GM12874 (cell line): ENCODE measurements around the gene GPATCH2L.

Experiments used
- TF ChIP-seq, protein P1 (sequence below): IDR thresholded peaks from 2 replicates; pipeline ENCODE4 v1.5.1; 2011; ENCODE audit warnings: low read depth, mild to moderate bottlenecking, control low read depth, low read length, moderate library complexity; ENCODE audit not compliant: insufficient read depth

The GPATCH2L gene

DNA sequence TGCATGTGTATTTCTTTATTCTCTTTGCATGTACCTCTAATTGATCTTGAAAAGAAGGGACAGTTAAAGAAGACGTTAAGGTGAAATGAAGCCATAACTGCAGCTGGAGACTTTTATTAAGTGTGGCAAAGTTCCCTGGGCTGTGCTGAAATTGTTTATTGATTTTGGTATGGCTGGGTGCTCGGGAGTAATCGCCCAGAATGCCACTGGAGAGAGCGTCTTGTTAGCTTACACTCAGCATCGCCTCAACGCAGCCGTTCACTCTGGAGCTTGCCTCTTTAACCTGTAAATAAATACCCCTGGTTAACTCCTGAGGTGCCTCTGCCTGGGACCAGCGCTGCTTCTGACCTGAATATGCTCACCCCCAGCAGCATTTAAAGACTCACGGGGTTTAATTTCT is 98.6 kb downstream of the GPATCH2L start:
- TF ChIP-seq, protein P1, sequence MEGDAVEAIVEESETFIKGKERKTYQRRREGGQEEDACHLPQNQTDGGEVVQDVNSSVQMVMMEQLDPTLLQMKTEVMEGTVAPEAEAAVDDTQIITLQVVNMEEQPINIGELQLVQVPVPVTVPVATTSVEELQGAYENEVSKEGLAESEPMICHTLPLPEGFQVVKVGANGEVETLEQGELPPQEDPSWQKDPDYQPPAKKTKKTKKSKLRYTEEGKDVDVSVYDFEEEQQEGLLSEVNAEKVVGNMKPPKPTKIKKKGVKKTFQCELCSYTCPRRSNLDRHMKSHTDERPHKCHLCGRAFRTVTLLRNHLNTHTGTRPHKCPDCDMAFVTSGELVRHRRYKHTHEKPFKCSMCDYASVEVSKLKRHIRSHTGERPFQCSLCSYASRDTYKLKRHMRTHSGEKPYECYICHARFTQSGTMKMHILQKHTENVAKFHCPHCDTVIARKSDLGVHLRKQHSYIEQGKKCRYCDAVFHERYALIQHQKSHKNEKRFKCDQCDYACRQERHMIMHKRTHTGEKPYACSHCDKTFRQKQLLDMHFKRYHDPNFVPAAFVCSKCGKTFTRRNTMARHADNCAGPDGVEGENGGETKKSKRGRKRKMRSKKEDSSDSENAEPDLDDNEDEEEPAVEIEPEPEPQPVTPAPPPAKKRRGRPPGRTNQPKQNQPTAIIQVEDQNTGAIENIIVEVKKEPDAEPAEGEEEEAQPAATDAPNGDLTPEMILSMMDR, result no peak

DNA sequence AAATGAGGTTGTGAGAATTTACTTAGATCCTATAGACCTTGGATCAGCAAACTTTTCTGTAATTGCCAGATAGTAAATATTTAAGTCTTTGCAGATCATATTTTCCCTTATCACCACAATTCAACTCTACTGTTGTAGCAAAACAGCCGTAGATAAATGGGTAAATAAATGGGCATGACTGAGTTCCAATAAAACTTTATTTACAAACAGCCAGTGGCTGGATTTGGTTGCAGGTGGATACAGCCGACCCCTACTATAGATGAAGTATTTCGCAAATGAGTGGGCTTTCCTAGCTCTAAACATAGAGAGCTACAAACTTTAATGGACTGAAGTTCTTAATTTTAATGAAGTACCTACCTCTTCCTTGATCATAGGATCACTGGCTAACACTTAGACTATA is 100.7 kb downstream of the GPATCH2L start:
- TF ChIP-seq, protein P1, result no peak

DNA sequence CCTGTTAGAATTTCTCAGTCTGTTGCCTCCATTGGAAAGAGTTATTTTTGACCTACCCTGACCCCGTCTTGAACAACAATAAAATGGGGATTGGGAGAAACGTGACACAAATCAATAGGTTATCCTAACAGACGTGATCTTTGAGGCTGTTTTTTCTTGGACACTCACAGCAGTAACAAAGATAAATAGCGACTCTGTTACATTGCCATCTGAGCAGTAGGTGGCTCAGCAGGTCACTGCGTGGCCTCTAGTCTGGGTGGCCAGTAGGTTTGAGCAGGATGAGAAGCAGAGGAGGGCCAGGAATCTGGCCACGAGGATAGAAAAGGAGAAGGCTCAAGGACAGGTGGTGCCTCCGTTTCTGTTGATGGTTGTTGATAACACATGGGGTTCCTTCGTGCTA is 101.4 kb downstream of the GPATCH2L start:
- TF ChIP-seq, protein P1, result no peak

DNA sequence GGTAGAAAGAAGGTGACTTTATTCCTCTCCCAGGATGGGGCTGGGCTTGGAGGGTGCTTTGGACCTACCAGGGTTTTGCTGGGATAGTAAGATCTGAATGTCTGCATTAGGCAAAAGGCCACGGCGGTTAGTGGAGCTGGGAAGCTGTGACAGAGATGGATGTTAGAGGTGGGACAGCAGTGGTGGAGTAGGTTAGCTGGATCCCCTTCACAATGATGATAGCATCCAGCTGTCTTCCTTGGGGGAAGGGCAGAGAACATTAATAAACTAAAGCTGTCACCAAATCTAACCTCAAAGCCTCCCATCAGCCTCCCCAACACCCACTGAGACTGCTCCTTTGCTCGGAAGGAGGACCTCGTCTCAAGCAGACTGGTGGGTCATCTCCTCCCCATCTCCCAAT is 104.8 kb downstream of the GPATCH2L start:
- TF ChIP-seq, protein P1, result no peak

DNA sequence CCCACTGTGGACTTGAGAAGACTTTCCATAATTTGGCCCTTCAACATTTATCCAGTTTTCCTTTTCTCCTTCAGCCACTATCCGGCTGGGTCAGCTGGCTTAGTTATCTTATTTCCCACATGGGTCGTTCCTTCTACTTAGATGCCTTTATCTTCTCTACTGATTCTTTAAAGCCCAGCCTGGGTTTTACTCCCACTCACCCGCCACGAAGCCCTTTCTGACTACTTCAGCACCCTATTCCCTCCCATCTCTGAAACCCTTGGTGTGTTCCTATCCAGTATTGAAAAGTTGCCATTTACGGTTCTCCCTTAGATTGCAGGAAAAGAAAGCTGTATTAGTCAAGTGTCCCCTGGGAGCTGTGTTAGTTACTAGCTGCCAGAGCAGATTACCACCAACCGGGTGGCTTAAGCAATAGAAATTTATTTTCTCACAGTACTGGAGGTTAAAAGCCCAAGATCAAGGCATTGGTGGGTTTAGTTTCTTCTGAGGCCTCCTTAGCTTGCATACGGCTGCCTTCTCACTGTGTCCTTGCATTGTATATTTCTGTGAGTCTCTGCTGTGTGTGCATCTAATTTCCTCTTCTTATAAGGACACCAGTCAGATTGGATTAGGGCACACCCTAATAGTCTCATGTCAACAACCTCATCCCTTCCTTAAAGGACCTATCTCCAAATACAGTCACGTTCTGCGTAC is 105.5 kb downstream of the GPATCH2L start:
- TF ChIP-seq, protein P1, result no peak

DNA sequence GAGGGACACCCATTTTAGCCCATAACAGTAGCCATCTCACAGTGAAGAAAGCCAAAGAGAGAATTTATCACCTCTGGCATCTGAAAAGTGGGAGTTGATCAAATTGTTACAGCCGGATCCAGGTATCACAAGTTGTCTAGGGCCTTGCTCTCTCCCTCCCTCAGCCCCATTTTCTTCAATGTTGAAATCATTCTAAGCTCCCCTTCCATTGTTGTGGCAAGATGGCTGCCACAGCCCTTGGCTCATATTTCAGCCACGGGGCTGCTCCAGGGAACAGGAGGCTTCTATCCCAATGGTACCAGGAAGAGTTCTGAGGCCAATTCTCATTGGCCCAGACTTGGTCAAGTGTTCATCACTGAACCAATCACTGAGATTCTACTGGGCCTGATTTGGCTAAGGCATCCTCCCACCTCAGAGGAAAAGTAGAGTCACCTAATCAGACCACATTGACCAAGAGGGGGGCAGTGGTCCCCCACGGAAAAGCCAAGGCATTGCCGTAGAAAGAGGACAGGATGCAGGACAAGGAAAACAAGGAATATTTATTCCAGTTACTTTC is 106.2 kb downstream of the GPATCH2L start:
- TF ChIP-seq, protein P1, result no peak

DNA sequence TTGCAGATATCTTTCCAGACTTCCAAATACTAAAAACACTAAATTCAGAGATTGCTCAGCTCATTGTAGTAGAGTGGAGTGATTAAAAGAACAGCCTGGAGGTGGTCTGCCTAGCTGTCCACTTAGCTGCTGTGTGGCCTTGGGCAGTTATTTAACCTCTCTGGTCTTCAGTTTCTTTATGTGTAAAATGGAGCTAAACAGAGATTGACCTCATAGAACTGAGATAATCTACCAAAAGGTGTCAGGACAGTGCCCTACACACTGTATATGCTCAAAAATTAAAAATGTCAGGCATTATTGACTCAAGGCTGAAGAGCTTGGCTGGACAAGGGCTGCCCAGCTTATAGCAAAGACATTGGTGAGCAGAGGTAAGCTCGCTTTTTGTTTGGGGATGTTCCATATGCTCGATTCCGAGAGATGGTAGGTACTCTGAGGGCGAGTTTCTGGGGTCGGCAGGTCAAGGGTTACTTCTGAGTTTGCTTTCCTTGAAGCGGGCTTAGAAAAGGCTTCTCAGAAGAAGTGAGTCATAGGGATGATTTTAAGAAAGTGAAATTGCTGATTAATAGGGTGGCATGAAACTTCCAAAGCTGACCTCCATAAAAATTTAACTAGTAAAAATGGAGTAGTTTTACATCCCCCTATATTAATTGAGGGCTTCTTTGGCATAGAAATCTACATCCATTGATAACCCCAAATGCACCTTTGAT is 107.5 kb downstream of the GPATCH2L start:
- TF ChIP-seq, protein P1, result no peak
